HuH-7 (cell line): ENCODE results near the gene SYNE2.
"Not testable (repeated sequence)": the region's sequence is repeated elsewhere in the genome, so short reads cannot be mapped to it uniquely, and the experiment has no call there.

Experiments
- DNase-seq: peaks from one replicate; pipeline ENCODE4 v3.0.0; 2011; ENCODE audit warnings: low spot score

The SYNE2 gene

DNA sequence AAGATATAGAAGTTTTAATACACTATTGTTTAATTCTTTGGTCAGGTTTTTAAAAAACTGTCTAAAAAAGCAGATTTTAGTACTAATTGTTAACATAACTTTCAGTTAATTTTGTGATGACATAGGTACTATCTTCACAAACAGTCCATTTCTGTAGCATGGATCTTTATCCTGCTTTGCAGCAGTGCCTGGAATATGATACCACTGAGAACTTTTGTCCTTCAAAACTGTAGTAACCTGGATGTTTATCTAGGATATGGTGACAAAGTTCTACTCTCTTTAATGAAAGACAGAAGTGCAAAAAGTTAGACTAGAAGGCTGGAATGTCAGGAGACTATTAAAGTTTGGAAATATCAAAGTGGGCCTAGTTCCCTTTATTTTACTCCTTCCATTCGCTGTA, 159.9 kb downstream of the SYNE2 start:
- no peak for DNase-seq

GRCh38 chr14:64025479-64025878, 172.7 kb downstream of the SYNE2 start:
- DNase-seq = no peak

DNA sequence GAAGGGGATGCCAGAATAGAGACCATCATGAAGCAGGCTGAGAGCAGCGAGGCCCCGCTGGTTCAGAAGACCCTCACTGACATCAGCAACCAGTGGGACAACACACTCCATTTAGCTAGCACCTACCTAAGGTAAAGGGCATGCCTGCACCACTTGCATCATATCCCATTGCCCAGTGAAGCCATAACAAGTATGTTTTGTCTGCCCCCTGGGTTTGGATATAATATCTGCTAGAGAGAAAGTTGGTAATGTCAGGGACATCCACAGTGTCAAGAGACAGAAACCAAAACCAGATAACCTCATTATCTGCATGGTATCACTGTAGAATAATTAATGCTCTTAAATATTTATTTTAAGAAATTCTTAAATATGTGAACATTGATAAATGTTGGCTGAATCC, 173.8 kb downstream of the SYNE2 start:
- DNase-seq = no peak

GRCh38 chr14:64035143-64035542, 182.3 kb downstream of the SYNE2 start:
- DNase-seq = no peak

DNA sequence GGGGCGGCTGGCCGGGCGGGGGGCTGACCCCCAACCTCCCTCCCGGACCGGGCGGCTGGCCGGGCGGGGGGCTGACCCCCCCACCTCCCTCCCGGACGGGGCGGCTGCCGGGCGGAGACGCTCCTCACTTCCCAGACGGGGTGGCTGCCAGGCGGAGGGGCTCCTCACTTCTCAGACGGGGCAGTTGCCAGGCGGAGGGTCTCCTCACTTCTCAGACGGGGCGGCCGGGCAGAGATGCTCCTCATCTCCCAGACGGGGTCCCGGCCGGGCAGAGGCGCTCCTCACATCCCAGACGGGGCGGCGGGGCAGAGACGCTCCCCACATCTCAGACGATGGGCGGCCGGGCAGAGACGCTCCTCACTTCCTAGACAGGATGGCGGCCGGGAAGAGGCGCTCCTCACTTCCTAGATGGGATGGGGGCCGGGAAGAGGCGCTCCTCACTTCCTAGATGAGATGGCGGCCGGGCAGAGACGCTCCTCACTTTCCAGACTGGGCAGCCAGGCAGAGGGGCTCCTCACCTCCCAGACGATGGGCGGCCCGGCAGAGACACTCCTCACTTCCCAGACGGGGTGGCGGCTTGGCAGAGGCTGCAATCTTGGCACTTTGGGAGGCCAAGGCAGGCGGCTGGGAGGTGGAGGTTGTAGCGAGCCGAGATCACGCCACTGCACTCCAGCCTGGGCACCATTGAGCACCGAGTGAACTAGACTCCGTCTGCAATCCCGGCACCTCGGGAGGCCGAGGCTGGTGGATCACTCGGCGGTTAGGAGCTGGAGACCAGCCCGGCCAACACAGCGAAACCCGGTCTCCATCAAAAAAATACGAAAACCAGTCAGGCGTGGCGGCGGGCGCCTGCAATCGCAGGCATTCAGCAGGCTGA, 185.3 kb downstream of the SYNE2 start:
- DNase-seq = not testable (repeated sequence)

GRCh38 chr14:64038841-64039542, 186.2 kb downstream of the SYNE2 start:
- no peak for DNase-seq

DNA sequence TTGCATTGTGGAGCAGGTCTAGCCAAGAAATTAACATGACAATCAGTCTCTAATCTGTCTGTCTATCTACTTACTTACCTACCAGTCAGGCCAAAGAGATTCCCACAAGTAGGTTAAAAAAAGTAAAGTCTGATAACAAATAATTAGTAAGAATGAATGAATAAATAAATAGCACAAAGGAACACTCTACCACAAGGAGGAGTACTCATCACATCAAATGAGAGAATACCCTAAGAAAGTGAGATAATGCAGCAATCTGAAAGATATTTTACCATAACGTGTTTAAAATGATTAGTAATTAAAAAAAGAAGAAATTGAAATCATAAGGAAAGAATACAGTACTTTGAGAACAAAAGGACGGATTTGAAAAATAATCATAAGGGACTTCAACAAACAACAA, 187.2 kb downstream of the SYNE2 start:
- no peak for DNase-seq

- not testable (repeated sequence) for DNase-seq
These were observed 190.5 kb downstream of the SYNE2 start for GRCh38 chr14:64043296-64043695.

GRCh38 chr14:64045091-64045490, 192.3 kb downstream of the SYNE2 start:
- DNase-seq = no peak

DNA sequence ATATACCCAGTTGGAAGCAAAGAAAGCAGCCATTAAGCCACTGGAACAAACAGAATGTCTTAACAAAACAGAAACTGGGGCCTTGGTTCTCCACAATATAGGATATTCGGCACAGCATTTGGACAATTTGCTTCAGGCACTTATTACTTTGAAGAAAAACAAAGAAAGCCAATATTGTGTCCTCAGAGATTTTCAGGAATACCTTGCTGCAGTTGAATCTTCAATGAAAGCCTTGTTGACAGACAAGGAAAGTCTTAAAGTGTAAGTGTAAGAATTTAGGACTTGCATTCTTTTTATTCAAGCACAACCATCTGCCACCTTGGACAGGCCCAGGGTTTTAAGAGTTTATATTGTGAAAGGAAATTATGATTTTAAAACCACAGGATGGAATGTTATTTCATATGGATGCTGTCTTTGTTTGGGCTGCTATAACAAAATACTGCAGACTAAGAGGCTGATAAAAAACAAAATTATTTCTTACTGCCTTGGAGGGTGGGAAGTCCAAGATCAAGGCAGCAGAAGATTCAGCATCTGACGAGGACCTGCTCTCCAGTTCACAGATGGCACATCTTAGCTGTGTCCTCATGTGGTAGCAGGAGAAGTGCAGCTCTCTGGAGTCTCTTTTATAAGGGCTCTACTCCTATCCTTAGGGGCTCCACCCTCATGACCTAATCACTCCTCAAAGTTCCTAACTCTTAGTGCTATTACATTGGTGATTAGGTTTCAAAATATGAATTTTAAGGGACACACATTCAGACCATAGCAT, 197.0 kb downstream of the SYNE2 start:
- no peak for DNase-seq

DNA sequence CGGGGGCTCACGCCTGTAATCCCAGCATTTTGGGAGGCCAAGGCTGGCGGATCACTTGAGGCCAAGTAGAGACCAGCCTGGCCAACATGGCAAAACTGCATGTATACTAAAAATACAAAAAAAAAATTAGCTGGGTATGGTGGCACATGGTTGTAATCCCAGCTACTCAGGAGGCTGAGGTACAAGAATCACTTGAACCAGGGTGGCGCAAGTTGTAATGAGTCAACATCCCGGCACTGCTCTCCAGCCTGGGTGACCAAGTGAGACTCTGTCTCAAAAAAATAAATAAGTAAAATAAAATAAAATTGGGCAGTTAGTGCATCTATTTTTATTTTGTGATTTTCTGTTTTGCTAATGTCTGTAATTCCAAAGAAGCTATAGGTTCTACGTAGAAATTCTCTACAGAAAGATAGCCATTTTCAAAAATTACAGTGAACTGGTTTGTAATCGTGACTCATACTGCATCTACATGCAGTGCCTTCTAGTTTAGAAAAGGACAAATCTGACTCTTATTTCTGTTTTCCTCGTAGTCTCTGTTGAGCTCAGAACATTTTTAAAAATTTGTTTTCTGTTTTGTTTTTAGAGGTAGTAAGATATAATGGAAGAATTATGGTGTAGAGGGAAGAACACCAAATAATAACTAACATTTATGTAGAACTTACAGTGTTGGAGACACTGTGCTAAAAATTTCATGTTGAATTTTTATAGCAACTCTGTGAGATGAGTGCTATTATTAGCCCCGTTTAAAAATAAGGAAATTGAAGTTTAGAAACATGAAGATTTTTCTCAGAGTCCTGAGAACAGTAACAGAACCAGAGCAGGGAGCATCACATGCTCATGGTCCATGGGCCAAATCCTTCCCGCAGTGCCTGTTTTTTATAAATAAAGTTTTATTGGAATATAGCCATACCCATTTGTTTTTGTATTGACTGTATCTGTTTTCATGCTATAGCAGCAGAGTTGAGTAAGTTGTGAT, 201.2 kb downstream of the SYNE2 start:
- DNase-seq = no peak

- no peak for DNase-seq
These were observed 206.8 kb downstream of the SYNE2 start for GRCh38 chr14:64059454-64060198.

DNA sequence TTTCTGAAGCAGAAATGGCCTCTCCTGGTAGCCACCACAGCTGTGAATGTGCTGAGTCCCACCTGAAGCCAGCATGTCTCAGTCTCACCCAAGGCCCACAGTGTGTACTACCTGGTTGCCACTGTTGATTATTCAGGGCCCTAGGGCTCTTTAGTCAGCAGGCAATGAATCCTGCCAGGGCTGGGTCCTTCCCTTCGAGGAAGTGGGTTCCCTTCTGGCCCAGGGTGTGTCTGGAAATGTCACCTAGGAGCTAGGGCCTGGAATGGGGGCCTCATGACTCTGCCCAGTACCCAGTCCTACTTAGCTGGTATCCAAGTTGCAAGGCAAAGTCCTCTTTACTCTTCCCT, 207.4 kb downstream of the SYNE2 start:
- DNase-seq = no peak

DNA sequence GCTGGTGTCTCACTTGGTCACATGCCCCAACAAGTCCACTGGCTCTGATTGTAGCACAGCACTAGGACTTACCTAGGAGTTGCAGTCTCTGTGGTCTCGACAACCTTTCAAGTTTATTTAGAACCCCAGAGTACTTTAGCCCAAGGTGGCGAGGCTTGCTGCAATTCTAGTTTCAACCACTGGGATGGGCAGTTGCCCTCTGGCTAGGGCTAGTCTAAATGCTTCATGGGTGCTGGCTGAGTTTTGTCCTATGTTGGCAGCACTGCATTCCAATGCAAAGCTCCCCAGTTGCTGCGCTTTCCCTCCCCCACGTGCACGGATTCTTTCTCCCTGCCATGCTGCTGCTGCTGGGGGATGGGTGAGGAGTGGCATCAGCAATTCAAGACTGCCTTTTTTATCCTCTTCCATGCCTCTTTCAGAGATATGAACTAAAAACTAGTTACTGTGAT, 207.9 kb downstream of the SYNE2 start:
- peak; percentile 27 for DNase-seq

GRCh38 chr14:64061115-64061514, 208.3 kb downstream of the SYNE2 start:
- no peak for DNase-seq

DNA sequence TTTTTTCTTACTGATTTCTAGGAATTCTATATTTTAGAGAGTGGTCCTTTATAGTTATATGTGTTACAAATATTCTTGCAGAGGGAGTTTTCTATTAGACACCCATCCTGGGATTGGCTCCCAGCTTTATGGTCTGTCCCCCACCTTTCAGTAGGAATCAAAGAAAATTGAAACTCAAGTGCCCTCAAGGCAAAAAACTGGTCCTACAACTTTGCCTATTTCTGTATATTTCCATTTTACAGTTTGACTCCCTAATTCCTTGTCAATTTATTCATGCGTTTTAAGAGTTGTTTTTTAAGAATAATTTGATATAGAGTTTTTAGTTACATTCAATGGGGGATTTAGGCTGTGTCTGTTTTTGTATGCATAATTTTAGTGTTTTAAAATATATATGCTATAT, 208.9 kb downstream of the SYNE2 start:
- DNase-seq = no peak

- DNase-seq = no peak
These were observed 209.7 kb downstream of the SYNE2 start for GRCh38 chr14:64062381-64063115.

- no peak for DNase-seq
These were observed 211.6 kb downstream of the SYNE2 start for GRCh38 chr14:64064447-64064846.

DNA sequence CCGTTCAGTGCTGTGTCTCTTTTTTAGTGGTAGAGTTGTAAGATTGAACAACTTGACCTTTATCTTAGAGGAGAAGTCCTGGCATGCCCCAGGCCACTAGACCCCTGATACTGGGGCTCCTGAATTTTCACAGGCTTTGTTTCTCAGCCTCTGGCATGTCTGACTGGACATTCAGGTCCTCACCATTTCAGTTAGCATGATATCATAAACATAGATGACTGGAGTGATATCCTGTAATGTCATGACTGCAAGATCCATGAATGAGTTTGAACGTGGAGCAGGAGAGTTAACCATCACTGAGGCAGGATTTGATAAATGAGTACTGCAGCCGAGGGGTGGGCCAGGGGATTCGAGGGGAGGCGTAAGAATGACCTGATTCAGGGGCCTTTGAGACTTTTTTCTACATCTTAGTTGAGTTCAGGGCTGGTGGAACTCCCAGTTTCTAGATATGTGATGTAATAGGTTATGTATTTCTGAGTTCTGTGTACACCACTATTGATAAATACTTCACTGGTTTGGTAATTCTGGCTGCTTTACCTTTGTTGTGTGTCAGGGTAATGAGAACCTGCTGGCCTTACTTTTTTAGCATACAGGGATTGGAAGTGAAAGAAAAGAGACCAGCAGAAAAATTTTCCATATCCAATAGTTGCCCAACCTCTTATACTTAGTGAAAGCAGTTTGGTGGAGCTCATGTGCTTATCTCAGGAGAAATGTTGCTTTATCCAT, 217.0 kb downstream of the SYNE2 start:
- DNase-seq = no peak
